Body of pancreas (tissue), 4 donors: ENCODE data around the gene ERC1.

Experiments used
- POLR2A ChIP-seq, 3 donors: fragments of 450-650 bp; IDR thresholded peaks; one replicate each; pipeline ENCODE4 v1.6.1; 2016; ENCODE audit warnings: antibody characterized with exemption in 3 of 3, mild to moderate bottlenecking in 2 of 3
- TF ChIP-seq, protein P1 (sequence below), 7 experiments: fragments of 450-650 bp in 4 of 7; fragments of 200-600 bp in 3 of 7; sonication (generic) in 3 of 7; IDR thresholded peaks; one replicate each; pipeline ENCODE4 v1.5.1; 2016 to 2019; ENCODE audit warnings: antibody characterized with exemption in 7 of 7

DNA sequence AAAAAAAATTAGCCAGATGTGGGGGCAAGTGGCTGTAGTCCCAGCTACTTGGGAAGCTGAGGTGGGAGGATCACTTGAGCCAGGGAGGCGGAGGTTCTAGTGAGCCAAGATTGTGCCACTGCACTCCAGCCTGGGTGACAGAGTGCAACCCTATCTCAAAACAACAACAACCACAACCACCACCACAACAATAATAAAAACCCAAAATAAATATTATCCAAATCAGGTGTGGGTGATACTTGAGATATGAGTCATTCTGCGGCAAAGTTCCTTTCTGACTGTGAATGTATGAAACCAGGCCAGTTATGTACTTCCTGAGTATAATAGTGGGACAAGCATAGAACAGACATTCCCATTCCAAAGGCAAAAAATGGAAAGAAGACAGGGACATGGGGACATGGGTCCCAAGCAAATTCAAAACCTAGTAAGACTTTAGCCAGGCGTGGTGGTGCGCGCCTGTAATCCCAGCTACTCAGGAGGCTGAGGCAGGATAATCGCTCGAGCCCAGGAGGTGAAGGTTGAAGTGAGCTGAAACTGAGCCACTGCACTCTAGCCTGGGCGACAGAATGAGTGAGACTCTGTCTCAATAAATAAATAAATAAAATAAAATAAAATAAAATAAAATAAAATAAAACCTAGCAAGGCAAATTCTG, 9.7 kb upstream of the ERC1 start:
- TF ChIP-seq, protein P1, sequence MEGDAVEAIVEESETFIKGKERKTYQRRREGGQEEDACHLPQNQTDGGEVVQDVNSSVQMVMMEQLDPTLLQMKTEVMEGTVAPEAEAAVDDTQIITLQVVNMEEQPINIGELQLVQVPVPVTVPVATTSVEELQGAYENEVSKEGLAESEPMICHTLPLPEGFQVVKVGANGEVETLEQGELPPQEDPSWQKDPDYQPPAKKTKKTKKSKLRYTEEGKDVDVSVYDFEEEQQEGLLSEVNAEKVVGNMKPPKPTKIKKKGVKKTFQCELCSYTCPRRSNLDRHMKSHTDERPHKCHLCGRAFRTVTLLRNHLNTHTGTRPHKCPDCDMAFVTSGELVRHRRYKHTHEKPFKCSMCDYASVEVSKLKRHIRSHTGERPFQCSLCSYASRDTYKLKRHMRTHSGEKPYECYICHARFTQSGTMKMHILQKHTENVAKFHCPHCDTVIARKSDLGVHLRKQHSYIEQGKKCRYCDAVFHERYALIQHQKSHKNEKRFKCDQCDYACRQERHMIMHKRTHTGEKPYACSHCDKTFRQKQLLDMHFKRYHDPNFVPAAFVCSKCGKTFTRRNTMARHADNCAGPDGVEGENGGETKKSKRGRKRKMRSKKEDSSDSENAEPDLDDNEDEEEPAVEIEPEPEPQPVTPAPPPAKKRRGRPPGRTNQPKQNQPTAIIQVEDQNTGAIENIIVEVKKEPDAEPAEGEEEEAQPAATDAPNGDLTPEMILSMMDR (IDR thresholded peaks at IDR 0.05): no peak
- no peak for TF ChIP-seq POLR2A (IDR thresholded peaks at IDR 0.05)
